GM06990 (cell line): Measurements from ENCODE around the gene ZNF407.

Experiments
- DNase-seq: peaks from one replicate; pipeline ENCODE4 v3.0.0-alpha.2; 2011; ENCODE audit not compliant: insufficient read length; ENCODE audit errors: extremely low read depth
- H3K27me3 ChIP-seq: replicated peaks from 2 replicates; pipeline ENCODE4 v1.6.0; 2011; ENCODE audit warnings: low read length; ENCODE audit not compliant: control insufficient read depth, insufficient read depth
- H3K36me3 ChIP-seq: 2 replicates; pipeline ENCODE4 v1.5.1; 2011; ENCODE audit warnings: low read length; ENCODE audit not compliant: control insufficient read depth, insufficient read depth
- H3K4me3 ChIP-seq: replicated peaks from 2 replicates; pipeline ENCODE4 v1.5.1; 2011; ENCODE audit warnings: low read depth, mild to moderate bottlenecking, control low read depth, low read length
- CTCF ChIP-seq: IDR thresholded peaks from 2 replicates; pipeline ENCODE4 v1.5.1; 2011; ENCODE audit warnings: low read length, control low read depth, mild to moderate bottlenecking, inconsistent platforms; ENCODE audit not compliant: insufficient read depth, poor library complexity, severe bottlenecking

The ZNF407 gene

DNA sequence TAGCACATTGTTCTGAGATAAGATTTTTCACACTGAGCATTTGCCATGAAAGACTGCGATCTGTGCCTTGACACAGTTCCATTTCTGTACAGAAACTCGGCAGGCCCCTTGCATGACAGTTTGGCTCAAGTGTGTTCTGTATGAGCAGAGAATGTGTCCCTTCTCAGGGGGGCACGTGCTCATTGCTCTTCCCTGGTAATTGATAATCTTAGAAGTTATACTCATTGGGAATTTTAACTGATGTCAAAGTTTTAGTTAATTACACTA lies 440.0 kb downstream of the ZNF407 start:
- no peak for DNase-seq
- Histone ChIP-seq H3K27me3 (no peaks in the 10 kb centered on the region), H3K4me3 (no peak overlapping the region), H3K36me3 (no peaks in the 10 kb centered on the region)
- TF ChIP-seq CTCF: no peak

- H3K27me3 ChIP-seq: no peaks in the 10 kb centered on the region
- no peak overlapping the region for H3K4me3 ChIP-seq
- peak; percentile 18 for TF ChIP-seq CTCF
- no peaks in the 10 kb centered on the region for H3K36me3 ChIP-seq
- DNase-seq: no peak
These were observed 443.9 kb downstream of the ZNF407 start for GRCh38 chr18:75041586-75041985.

- no peak for TF ChIP-seq CTCF
- Histone ChIP-seq H3K27me3 (no peaks in the 10 kb centered on the region), H3K4me3 (no peak overlapping the region), H3K36me3 (no peaks in the 10 kb centered on the region)
- DNase-seq: no peak
These were observed 445.8 kb downstream of the ZNF407 start for GRCh38 chr18:75043478-75043877.

DNA sequence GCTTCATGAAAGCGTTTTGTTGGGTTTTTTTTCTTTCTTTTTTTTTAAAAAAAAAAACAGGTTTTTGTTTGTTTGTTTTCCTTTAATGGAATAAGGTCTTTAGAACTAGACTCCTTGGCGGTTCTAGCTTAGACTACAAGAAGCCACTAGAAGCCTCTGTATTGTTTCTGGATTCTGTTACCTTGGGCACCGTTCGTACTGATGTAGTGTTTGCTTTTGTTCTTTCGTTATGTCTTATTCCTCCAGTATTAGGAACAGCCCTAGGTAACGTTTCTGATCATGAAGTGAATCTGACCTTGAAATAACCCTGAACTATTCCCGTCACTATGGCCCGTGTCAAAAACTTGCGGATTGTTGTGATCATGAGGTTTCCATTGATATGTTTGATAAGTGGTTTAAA lies 446.6 kb downstream of the ZNF407 start:
- DNase-seq: no peak
- H3K4me3 ChIP-seq: no peak overlapping the region
- no peaks in the 10 kb centered on the region for H3K27me3 ChIP-seq
- TF ChIP-seq CTCF: no peak
- H3K36me3 ChIP-seq: no peaks in the 10 kb centered on the region

- DNase-seq: no peak
- H3K4me3 ChIP-seq: no peak overlapping the region
- no peaks in the 10 kb centered on the region for H3K27me3 ChIP-seq
- no peaks in the 10 kb centered on the region for H3K36me3 ChIP-seq
- no peak for TF ChIP-seq CTCF
These were observed 447.1 kb downstream of the ZNF407 start for GRCh38 chr18:75044791-75045190.

- no peak for TF ChIP-seq CTCF
- DNase-seq: no peak
- H3K4me3 ChIP-seq: no peak overlapping the region
These were observed 447.6 kb downstream of the ZNF407 start for GRCh38 chr18:75045272-75045671.

More at GRCh38 chr18:75045272-75045671, 447.6 kb downstream of the ZNF407 start:
- Histone ChIP-seq H3K27me3 (no peaks in the 10 kb centered on the region), H3K36me3 (no peaks in the 10 kb centered on the region)
